GM12878 (cell line): ENCODE measurements around the gene GMNN. TPM values are rescaled to one million over a fixed set of nuclear protein-coding genes. Genes with fewer than 3 reads are reported as not detected.
A peak's percentile ranks its signal among the peaks of the same experiment; 100 is the strongest.

Experiments used
- ATAC-seq: fragments of 200-7000 bp; cut with Tn5 transposase; 3 replicates; pipeline ENCODE4 v1.9.1; 2020; ENCODE audit warnings: mild to moderate bottlenecking, moderate library complexity
- BruUV-seq: library from RNA; stranded (reverse); fragments of 400-500 nt; replicated peaks from 2 replicates; lab custom pipeline; 2021; lab: Mats Ljungman, UMichigan
- CTCF ChIA-PET: fragments of 300-600 bp; sonication (Branson Sonifier 250); formaldehyde crosslinking; extraction: SDS; loops from one replicate; lab custom pipeline; 2021; ENCODE audit warnings: inconsistent platforms; lab: Yijun Ruan, JAX
- POLR2A ChIA-PET: fragments of 350-600 bp; formaldehyde crosslinking; extraction: SDS; loops from one replicate; lab custom pipeline; 2021; ENCODE audit warnings: inconsistent platforms; lab: Charles Lee
- RAD21 ChIA-PET: fragments of 300-600 bp; sonication (Branson Sonifier 250); formaldehyde crosslinking; loops from one replicate; lab custom pipeline; 2023; ENCODE audit warnings: antibody characterized with exemption; ENCODE audit not compliant: unreplicated experiment; lab: Charles Lee
- SMC1A ChIA-PET: fragments of 300-600 bp; sonication (Branson Sonifier 250); formaldehyde crosslinking; loops from one replicate; lab custom pipeline; 2023; ENCODE audit not compliant: unreplicated experiment, uncharacterized antibody; lab: Charles Lee
- DNase-seq: peaks from one replicate; pipeline ENCODE4 v3.0.0-alpha.2; 2011; ENCODE audit warnings: low read depth, low spot score
- FAIRE-seq: peaks from 3 replicates; lab custom pipeline; 2011; peaks lifted over from hg19 to GRCh38; lab: Jason Lieb, UNC
- H2AFZ ChIP-seq: 2 replicates; pipeline ENCODE4 v1.6.0; 2011; ENCODE audit warnings: low read depth, low read length, control low read depth; ENCODE audit not compliant: control insufficient read depth
- H3K27ac ChIP-seq: 2 replicates; pipeline ENCODE4 v1.5.1; 2011; ENCODE audit warnings: control low read depth; ENCODE audit not compliant: control insufficient read depth, insufficient read depth
- H3K27me3 ChIP-seq, 2 experiments: replicated peaks in 1 of 2; 2 replicates each; pipeline versions ENCODE4 v1.6.0 to v1.6.1; 2011; ENCODE audit warnings: low read length in 1 of 2; ENCODE audit not compliant: control insufficient read depth in 2 of 2, insufficient read depth in 2 of 2
- H3K36me3 ChIP-seq, 2 experiments: 2 replicates each; pipeline ENCODE4 v1.5.1; 2011; ENCODE audit warnings: low read length in 1 of 2; ENCODE audit not compliant: control insufficient read depth in 2 of 2, insufficient read depth in 2 of 2
- H3K4me1 ChIP-seq: 2 replicates; pipeline ENCODE4 v1.6.1; 2011; ENCODE audit warnings: mild to moderate bottlenecking, low read length, moderate library complexity, mixed read lengths; ENCODE audit not compliant: control insufficient read depth, insufficient read depth
- H3K4me2 ChIP-seq: 2 replicates; pipeline ENCODE4 v1.6.0; 2011; ENCODE audit warnings: control low read depth; ENCODE audit not compliant: control insufficient read depth, insufficient read depth
- H3K4me3 ChIP-seq: fragments of 200-600 bp; sonication (generic); 2 replicates; pipeline ENCODE4 v1.5.1; 2016
- H3K79me2 ChIP-seq: 2 replicates; pipeline ENCODE4 v1.6.0; 2011; ENCODE audit warnings: low read length; ENCODE audit not compliant: control insufficient read depth, insufficient read depth
- H3K9ac ChIP-seq: 2 replicates; pipeline ENCODE4 v1.8.0; 2011; ENCODE audit warnings: low read length, control low read depth, mixed read lengths; ENCODE audit not compliant: control insufficient read depth, insufficient read depth
- H3K9me3 ChIP-seq: replicated peaks from 3 replicates; pipeline ENCODE4 v1.5.1; 2011; ENCODE audit warnings: mild to moderate bottlenecking, low read length; ENCODE audit not compliant: control insufficient read depth, insufficient read depth
- H4K20me1 ChIP-seq: 2 replicates; pipeline ENCODE4 v1.6.0; 2011; ENCODE audit not compliant: control insufficient read depth, insufficient read depth
- BACH1 ChIP-seq: fragments of 450-650 bp; IDR thresholded peaks from 2 replicates; pipeline ENCODE4 v1.6.1; 2017; ENCODE audit warnings: mild to moderate bottlenecking, borderline replicate concordance
- BCL3 ChIP-seq: IDR thresholded peaks from 2 replicates; pipeline ENCODE4 v1.6.1; 2011; ENCODE audit warnings: borderline replicate concordance, low read depth, mild to moderate bottlenecking, moderate library complexity, low read length; ENCODE audit not compliant: insufficient read depth, poor library complexity, severe bottlenecking
- BMI1 ChIP-seq: fragments of 450-650 bp; IDR thresholded peaks from 2 replicates; pipeline ENCODE4 v1.6.1; 2016; ENCODE audit warnings: mild to moderate bottlenecking, moderate library complexity, borderline replicate concordance
- EGR1 ChIP-seq, 2 experiments: IDR thresholded peaks; 1 replicate in 1 of 2; 2 replicates in 1 of 2; pipeline ENCODE4 v1.6.1; 2011 to 2012; ENCODE audit warnings: low read depth in 2 of 2, low read length in 2 of 2, borderline replicate concordance in 1 of 2, mild to moderate bottlenecking in 1 of 2, moderate library complexity in 1 of 2
- ELK1 ChIP-seq: IDR thresholded peaks from 2 replicates; pipeline ENCODE4 v1.6.1; 2012; ENCODE audit warnings: low read depth, low read length, improper control_type of control experiment
- HSF1 ChIP-seq: fragments of 150-350 bp; IDR thresholded peaks from 2 replicates; pipeline ENCODE4 v1.6.1; 2014; ENCODE audit warnings: mild to moderate bottlenecking, low read depth, low read length
- KDM1A ChIP-seq: fragments of 200-600 bp; sonication (generic); IDR thresholded peaks from 2 replicates; pipeline ENCODE4 v1.6.1; 2016; ENCODE audit warnings: borderline replicate concordance
- RB1 ChIP-seq: fragments of 450-650 bp; formaldehyde crosslinking; IDR thresholded peaks from 2 replicates; pipeline ENCODE4 v1.6.1; 2017; ENCODE audit warnings: mild to moderate bottlenecking, borderline replicate concordance
- RELB ChIP-seq: fragments of 450-650 bp; IDR thresholded peaks from 2 replicates; pipeline ENCODE4 v1.6.1; 2017; ENCODE audit warnings: low read depth, mild to moderate bottlenecking, moderate library complexity
- SMC3 ChIP-seq: IDR thresholded peaks from 2 replicates; pipeline ENCODE4 v1.6.1; 2011; ENCODE audit warnings: low read length, improper control_type of control experiment, borderline replicate concordance
- TCF12 ChIP-seq: IDR thresholded peaks from 2 replicates; pipeline ENCODE4 v1.6.1; 2011; ENCODE audit warnings: low read depth, mild to moderate bottlenecking, low read length
- TCF7 ChIP-seq: IDR thresholded peaks from 2 replicates; pipeline ENCODE4 v1.6.1; 2014; ENCODE audit warnings: antibody characterized with exemption, borderline replicate concordance
- ZBTB33 ChIP-seq: fragments of 450-650 bp; IDR thresholded peaks from 2 replicates; pipeline ENCODE4 v1.6.1; 2017; ENCODE audit warnings: mild to moderate bottlenecking
- WGBS: methylation state at CpG from one replicate; pipeline ENCODE4 v1.1.6; 2016; ENCODE audit warnings: low lambda C conversion rate; ENCODE audit not compliant: insufficient replicate concordance, insufficient coverage; ENCODE audit errors: missing lambda C conversion rate; 5-methylcytosine and 5-hydroxymethylcytosine counted together
- in situ Hi-C: fragments of 300-500 bp; cut with MboI; formaldehyde crosslinking; loops from 9 replicates; pipeline ENCODE4 v1.14.3; 2018; ENCODE audit warnings: mixed read lengths
- intact Hi-C: fragments of 100-400 bp; cut with micrococcal nuclease; formaldehyde crosslinking; loops from one replicate; pipeline ENCODE4 v1.14.2; 2022; ENCODE audit not compliant: unreplicated experiment
- polyA plus RNA-seq, 11 experiments: library from polyadenylated mRNA; depleted of rRNA in 4 of 11; unstranded in 6 of 11; stranded (reverse) in 5 of 11; fragments of >200 nt; fragmentation: Nextera tagmentation in 4 of 11; fragmentation: Illumina TruSeq in 1 of 11; extraction: Ambion mirVana in 4 of 11; extraction: Trizol in 1 of 11; gene quantifications; 1 replicate in 1 of 11; 2 replicates in 10 of 11; pipeline versions ENCODE4 v1.2.1 to v1.2.3, GENCODE V29; 2011 to 2016; ENCODE audit warnings: inconsistent platforms in 2 of 11, missing spikeins in 2 of 11, low read depth in 1 of 11
- total RNA-seq, 4 experiments: library from RNA; depleted of rRNA in 3 of 4; stranded (reverse); fragments of >200 nt in 3 of 4; fragmentation: Illumina TruSeq in 1 of 4; extraction: Trizol in 1 of 4; gene quantifications; 2 replicates each; pipeline versions ENCODE4 v1.2.1 to v1.2.3, GENCODE V29; 2013 to 2021

Gene GMNN
- total and polyA plus RNA-seq, 10 of the 15 experiments (the other 5 are each of a cell fraction or from before 2014, with no cell fraction given): 51.9 to 153 (median 105) TPM

GRCh38 chr6:24743265-24743943, 31.3 kb upstream of the GMNN start (continued):
- no peak for TF ChIP-seq RB1
- TF ChIP-seq, all 136 proteins: peak for 29

GRCh38 chr6:24743944-24744335, 30.8 kb upstream of the GMNN start:
- ChIA-PET RAD21 (interaction anchor here (1.0 to 1.9 kb wide), 4 partner anchors 22 to 162 kb away, joined by 3 to 12 read pairs (median 8); partner anchors contain the start of gene C6orf62), POLR2A (interaction anchor here (1.7 kb wide), 1 partner anchor 22 kb away, joined by 17 read pairs; no protein-coding TSS in a partner anchor), SMC1A (interaction anchor here (0.9 to 1.7 kb wide), 5 partner anchors 18 to 276 kb away, joined by 3 to 17 read pairs (median 4); no protein-coding TSS in a partner anchor), CTCF (interaction anchor here (0.9 to 1.5 kb wide), 4 partner anchors 25 to 248 kb away, joined by 3 to 5 read pairs (median 4); partner anchors contain the start of gene C6orf62)
- intact Hi-C loops: loop anchor here (1.0 to 2.0 kb wide), 2 partner anchors 23 to 31 kb away; partner anchors contain the start of gene GMNN
- FAIRE-seq: no peak
- Histone ChIP-seq H3K9me3 (no peaks in the 10 kb centered on the region), H3K4me1 (peaks cover 17% of the 10 kb centered on the region), H3K36me3 (no peaks in the 10 kb centered on the region), H3K79me2 (no peaks in the 10 kb centered on the region), H3K27ac (peak overlapping the region; percentile 71), H3K4me2 (peak overlapping the region; percentile 73), H2AFZ (peak overlapping the region; percentile 66; the same call in 1 of the 2 replicates), H3K9ac (0 out of 2 replicates have a peak overlapping the region, but pooled peaks have one; percentile 5), H4K20me1 (no peaks in the 10 kb centered on the region), H3K4me3 (no peak overlapping the region), H3K27me3 (no peaks in the 10 kb centered on the region)
- 2% methylated on average over 3 of the region's 3 CpGs for WGBS
- BruUV-seq: no TSS peak
- in situ Hi-C loops: no loop called here
- peak; percentile 40 for DNase-seq
- ATAC-seq: peak; percentile 80
- TF ChIP-seq ZBTB33 (no peak), TCF7 (no peak), KDM1A (no peak), HSF1 (no peak), BACH1 (no peak), SMC3 (no peak), ELK1 (no peak), EGR1 (IDR thresholded peaks at IDR 0.05; ENCODE audit: borderline replicate concordance in 1 of 2, low read depth in 2 of 2, low read length in 2 of 2) (no peak), TCF12 (no peak), BMI1 (no peak), RELB (no peak), BCL3 (no peak)
